Measurements from ENCODE around the gene MRPL48. TPM values are rescaled to one million over a fixed set of nuclear protein-coding genes. Genes with fewer than 3 reads are reported as not detected.
A peak's percentile ranks its signal among the peaks of the same experiment; 100 is the strongest.

Gene MRPL48
- total RNA-seq, 1 donor: 8.9 TPM

GRCh38 chr11:73851046-73851764 lies 63.5 kb downstream of the MRPL48 start:
- Histone ChIP-seq H3K4me1 (ENCODE audit: insufficient read depth, low read length) (no peaks in the 10 kb centered on the region), H3K4me3 (ENCODE audit: low read length) (no peak overlapping the region), H3K27me3 (ENCODE audit: insufficient read depth, low read length) (no peaks in the 10 kb centered on the region), H3K9me3 (ENCODE audit: low read depth, low read length) (no peaks in the 10 kb centered on the region)

GRCh38 chr11:73852049-73852448 lies 64.4 kb downstream of the MRPL48 start:
- no peaks in the 10 kb centered on the region for H3K4me1 ChIP-seq (ENCODE audit: insufficient read depth, low read length)
- H3K27me3 ChIP-seq (ENCODE audit: insufficient read depth, low read length): no peaks in the 10 kb centered on the region
- H3K4me3 ChIP-seq (ENCODE audit: low read length): no peak overlapping the region
- no peaks in the 10 kb centered on the region for H3K9me3 ChIP-seq (ENCODE audit: low read depth, low read length)

- Histone ChIP-seq H3K9me3 (ENCODE audit: low read depth, low read length) (no peaks in the 10 kb centered on the region), H3K27me3 (ENCODE audit: insufficient read depth, low read length) (no peaks in the 10 kb centered on the region), H3K4me3 (ENCODE audit: low read length) (no peak overlapping the region), H3K4me1 (ENCODE audit: insufficient read depth, low read length) (no peaks in the 10 kb centered on the region)
Observed at GRCh38 chr11:73854680-73855079, 67.0 kb downstream of the MRPL48 start.

- Histone ChIP-seq H3K27me3 (ENCODE audit: insufficient read depth, low read length) (no peaks in the 10 kb centered on the region), H3K4me3 (ENCODE audit: low read length) (no peak overlapping the region), H3K4me1 (ENCODE audit: insufficient read depth, low read length) (no peaks in the 10 kb centered on the region)
Observed at GRCh38 chr11:73856031-73856567, 68.4 kb downstream of the MRPL48 start.

GRCh38 chr11:73859671-73860070 lies 72.0 kb downstream of the MRPL48 start:
- H3K4me1 ChIP-seq (ENCODE audit: insufficient read depth, low read length): no peaks in the 10 kb centered on the region
- H3K9me3 ChIP-seq (ENCODE audit: low read depth, low read length): no peaks in the 10 kb centered on the region
- H3K4me3 ChIP-seq (ENCODE audit: low read length): no peak overlapping the region
- H3K27me3 ChIP-seq (ENCODE audit: insufficient read depth, low read length): no peaks in the 10 kb centered on the region

More at GRCh38 chr11:73856031-73856567, 68.4 kb downstream of the MRPL48 start:
- H3K9me3 ChIP-seq (ENCODE audit: low read depth, low read length): no peaks in the 10 kb centered on the region

GRCh38 chr11:73860202-73860601 lies 72.5 kb downstream of the MRPL48 start:
- no peaks in the 10 kb centered on the region for H3K27me3 ChIP-seq (ENCODE audit: insufficient read depth, low read length)
- no peaks in the 10 kb centered on the region for H3K4me1 ChIP-seq (ENCODE audit: insufficient read depth, low read length)
- no peak overlapping the region for H3K4me3 ChIP-seq (ENCODE audit: low read length)
- no peaks in the 10 kb centered on the region for H3K9me3 ChIP-seq (ENCODE audit: low read depth, low read length)

- no peaks in the 10 kb centered on the region for H3K4me1 ChIP-seq (ENCODE audit: insufficient read depth, low read length)
- no peaks in the 10 kb centered on the region for H3K27me3 ChIP-seq (ENCODE audit: insufficient read depth, low read length)
- no peak overlapping the region for H3K4me3 ChIP-seq (ENCODE audit: low read length)
- H3K9me3 ChIP-seq (ENCODE audit: low read depth, low read length): no peaks in the 10 kb centered on the region
Observed at GRCh38 chr11:73862986-73863385, 75.3 kb downstream of the MRPL48 start.

GRCh38 chr11:73866095-73866579 lies 78.5 kb downstream of the MRPL48 start:
- Histone ChIP-seq H3K27me3 (ENCODE audit: insufficient read depth, low read length) (no peaks in the 10 kb centered on the region), H3K4me3 (ENCODE audit: low read length) (no peak overlapping the region), H3K9me3 (ENCODE audit: low read depth, low read length) (no peaks in the 10 kb centered on the region), H3K4me1 (ENCODE audit: insufficient read depth, low read length) (no peaks in the 10 kb centered on the region)

- H3K27me3 ChIP-seq (ENCODE audit: insufficient read depth, low read length): no peaks in the 10 kb centered on the region
- H3K4me1 ChIP-seq (ENCODE audit: insufficient read depth, low read length): no peaks in the 10 kb centered on the region
- H3K9me3 ChIP-seq (ENCODE audit: low read depth, low read length): no peaks in the 10 kb centered on the region
Observed at GRCh38 chr11:73866586-73866996, 78.9 kb downstream of the MRPL48 start.

GRCh38 chr11:73869332-73869949 lies 81.8 kb downstream of the MRPL48 start:
- no peaks in the 10 kb centered on the region for H3K27me3 ChIP-seq (ENCODE audit: insufficient read depth, low read length)
- no peaks in the 10 kb centered on the region for H3K9me3 ChIP-seq (ENCODE audit: low read depth, low read length)
- H3K4me3 ChIP-seq (ENCODE audit: low read length): no peak overlapping the region
- peaks cover under 1% of the 10 kb centered on the region for H3K4me1 ChIP-seq (ENCODE audit: insufficient read depth, low read length)

More at GRCh38 chr11:73866586-73866996, 78.9 kb downstream of the MRPL48 start:
- H3K4me3 ChIP-seq (ENCODE audit: low read length): no peak overlapping the region

GRCh38 chr11:73870261-73870660 lies 82.6 kb downstream of the MRPL48 start:
- Histone ChIP-seq H3K4me1 (ENCODE audit: insufficient read depth, low read length) (peaks cover 9% of the 10 kb centered on the region), H3K4me3 (ENCODE audit: low read length) (no peak overlapping the region), H3K9me3 (ENCODE audit: low read depth, low read length) (no peaks in the 10 kb centered on the region), H3K27me3 (ENCODE audit: insufficient read depth, low read length) (no peaks in the 10 kb centered on the region)

- Histone ChIP-seq H3K4me1 (ENCODE audit: insufficient read depth, low read length) (peaks cover 24% of the 10 kb centered on the region), H3K4me3 (ENCODE audit: low read length) (no peak overlapping the region), H3K27me3 (ENCODE audit: insufficient read depth, low read length) (no peaks in the 10 kb centered on the region), H3K9me3 (ENCODE audit: low read depth, low read length) (no peaks in the 10 kb centered on the region)
Observed at GRCh38 chr11:73872749-73873357, 85.2 kb downstream of the MRPL48 start.

- H3K4me3 ChIP-seq (ENCODE audit: low read length): no peak overlapping the region
- peaks cover 24% of the 10 kb centered on the region for H3K4me1 ChIP-seq (ENCODE audit: insufficient read depth, low read length)
- no peaks in the 10 kb centered on the region for H3K27me3 ChIP-seq (ENCODE audit: insufficient read depth, low read length)
- H3K9me3 ChIP-seq (ENCODE audit: low read depth, low read length): no peaks in the 10 kb centered on the region
Observed at GRCh38 chr11:73875380-73875779, 87.7 kb downstream of the MRPL48 start.

GRCh38 chr11:73875840-73876239 lies 88.2 kb downstream of the MRPL48 start:
- Histone ChIP-seq H3K4me1 (ENCODE audit: insufficient read depth, low read length) (peaks cover 24% of the 10 kb centered on the region), H3K9me3 (ENCODE audit: low read depth, low read length) (no peaks in the 10 kb centered on the region), H3K4me3 (ENCODE audit: low read length) (peak overlapping the region; percentile 72), H3K27me3 (ENCODE audit: insufficient read depth, low read length) (no peaks in the 10 kb centered on the region)
